SK-N-SH treated with all-trans-retinoic acid at 6 μM for 48 hours (cell line): ENCODE measurements around the gene UIMC1.

ENCODE experiments used
- ATAC-seq: fragments of 200-7000 bp; cut with Tn5 transposase; 3 replicates; pipeline ENCODE4 v1.9.1; 2020; ENCODE audit warnings: mild to moderate bottlenecking, moderate library complexity
- ARNTL ChIP-seq: fragments of 450-650 bp; formaldehyde crosslinking; IDR thresholded peaks from 2 replicates; pipeline ENCODE4 v1.5.0; 2020; ENCODE audit warnings: low read depth, mild to moderate bottlenecking, moderate library complexity, borderline replicate concordance
- BACH2 ChIP-seq: fragments of 250-450 bp; sonication (Bioruptor Pico); IDR thresholded peaks from 2 replicates; pipeline ENCODE4 v1.9.0; 2021; ENCODE audit warnings: mild to moderate bottlenecking, borderline replicate concordance
- CREB5 ChIP-seq: fragments of 250-450 bp; sonication (Bioruptor Pico); IDR thresholded peaks from 2 replicates; pipeline ENCODE4 v1.5.1; 2020; ENCODE audit warnings: low read depth, mild to moderate bottlenecking, moderate library complexity
- CSRNP3 ChIP-seq: fragments of 250-450 bp; sonication (Bioruptor Pico); IDR thresholded peaks from 2 replicates; pipeline ENCODE4 v1.5.1; 2021; ENCODE audit warnings: mild to moderate bottlenecking, moderate library complexity
- ESRRG ChIP-seq: fragments of 250-450 bp; sonication (Bioruptor Pico); IDR thresholded peaks from 2 replicates; pipeline ENCODE4 v1.6.1; 2021; ENCODE audit warnings: mild to moderate bottlenecking
- GLIS3 ChIP-seq: fragments of 250-450 bp; sonication (Bioruptor Pico); IDR thresholded peaks from 2 replicates; pipeline ENCODE4 v1.5.0; 2020; ENCODE audit warnings: mild to moderate bottlenecking, moderate library complexity
- ISL1 ChIP-seq: fragments of 250-450 bp; sonication (Bioruptor Pico); IDR thresholded peaks from 2 replicates; pipeline ENCODE4 v2.1.2; 2022; ENCODE audit warnings: mild to moderate bottlenecking, moderate library complexity
- OSR1 ChIP-seq: fragments of 250-450 bp; sonication (Bioruptor Pico); IDR thresholded peaks from 2 replicates; pipeline ENCODE4 v1.8.0; 2022; ENCODE audit warnings: moderate library complexity, mild to moderate bottlenecking, inconsistent platforms
- PATZ1 ChIP-seq: fragments of 250-450 bp; sonication (Bioruptor Pico); IDR thresholded peaks from 2 replicates; pipeline ENCODE4 v1.8.0; 2020; ENCODE audit warnings: mild to moderate bottlenecking, moderate library complexity, borderline replicate concordance
- SNAI2 ChIP-seq: fragments of 250-450 bp; sonication (Bioruptor Pico); IDR thresholded peaks from 2 replicates; pipeline ENCODE4 v1.5.0; 2020; ENCODE audit warnings: mild to moderate bottlenecking, moderate library complexity
- TCF4 ChIP-seq: fragments of 250-450 bp; sonication (Bioruptor Pico); IDR thresholded peaks from 2 replicates; pipeline ENCODE4 v1.8.0; 2021; ENCODE audit warnings: mild to moderate bottlenecking, moderate library complexity, borderline replicate concordance
- TOX ChIP-seq: fragments of 250-450 bp; sonication (Bioruptor Pico); IDR thresholded peaks from 2 replicates; pipeline ENCODE4 v1.8.0; 2021; ENCODE audit warnings: mild to moderate bottlenecking, moderate library complexity, borderline replicate concordance
- TSHZ2 ChIP-seq: fragments of 250-450 bp; sonication (Bioruptor Pico); IDR thresholded peaks from 2 replicates; pipeline ENCODE4 v1.5.0; 2020; ENCODE audit warnings: mild to moderate bottlenecking, moderate library complexity
- ZC3H10 ChIP-seq: fragments of 250-450 bp; sonication (Bioruptor Pico); IDR thresholded peaks from 2 replicates; pipeline ENCODE4 v1.5.1; 2021; ENCODE audit warnings: mild to moderate bottlenecking, moderate library complexity
- ZFP3 ChIP-seq: fragments of 250-450 bp; sonication (Bioruptor Pico); IDR thresholded peaks from 2 replicates; pipeline ENCODE4 v1.5.0; 2020; ENCODE audit warnings: mild to moderate bottlenecking, moderate library complexity
- ZFP30 ChIP-seq: fragments of 450-650 bp; formaldehyde crosslinking; IDR thresholded peaks from 2 replicates; pipeline ENCODE4 v1.5.0; 2022; ENCODE audit warnings: mild to moderate bottlenecking, moderate library complexity
- ZNF565 ChIP-seq: fragments of 450-650 bp; formaldehyde crosslinking; conservative IDR thresholded peaks from 2 replicates; pipeline ENCODE4 v1.5.0; 2020; ENCODE audit warnings: low read depth, mild to moderate bottlenecking, moderate library complexity
- ZNF70 ChIP-seq: fragments of 450-650 bp; formaldehyde crosslinking; IDR thresholded peaks from 2 replicates; pipeline ENCODE4 v1.5.0; 2020; ENCODE audit warnings: mild to moderate bottlenecking, moderate library complexity
- ZNF8 ChIP-seq: fragments of 450-650 bp; formaldehyde crosslinking; IDR thresholded peaks from 2 replicates; pipeline ENCODE4 v1.5.0; 2020; ENCODE audit warnings: mild to moderate bottlenecking, moderate library complexity

Gene UIMC1

GRCh38 chr5:176868126-176868525 lies 138.5 kb downstream of the UIMC1 start (continued):
- no peak for TF ChIP-seq SNAI2
- TF ChIP-seq ZNF70 (CRISPR knock-in tag) = no peak
- TF ChIP-seq, all 23 proteins: peak for 0

GRCh38 chr5:176866707-176867310 lies 139.8 kb downstream of the UIMC1 start:
- no peak; the same call in 2 of the 3 replicates for ATAC-seq
- TF ChIP-seq ISL1 = no peak
- peak; percentile 51; the same call in 1 of the 2 replicates for TF ChIP-seq TCF4 (CRISPR knock-in tag)
- TF ChIP-seq TSHZ2 (CRISPR knock-in tag) = peak; percentile 59; the same call in 1 of the 2 replicates

- ATAC-seq = no peak
- TF ChIP-seq SNAI2 = no peak
- TF ChIP-seq ARNTL (CRISPR knock-in tag) = no peak
- TF ChIP-seq ESRRG (CRISPR knock-in tag) = no peak
- TF ChIP-seq TSHZ2 (CRISPR knock-in tag) = no peak
- TF ChIP-seq BACH2 (CRISPR knock-in tag) = no peak
- no peak for TF ChIP-seq GLIS3 (CRISPR knock-in tag)
- no peak for TF ChIP-seq ZNF8 (CRISPR knock-in tag)
- no peak for TF ChIP-seq ZNF565 (CRISPR knock-in tag)
- no peak for TF ChIP-seq CSRNP3 (CRISPR knock-in tag)
These were observed 140.6 kb downstream of the UIMC1 start for GRCh38 chr5:176865964-176866363.

- no peak for ATAC-seq
- TF ChIP-seq ZNF70 (CRISPR knock-in tag) (no peak), GLIS3 (CRISPR knock-in tag) (no peak), OSR1 (no peak)
These were observed 141.8 kb downstream of the UIMC1 start for GRCh38 chr5:176864755-176865154.

- no peak for ATAC-seq
- TF ChIP-seq CREB5 (CRISPR knock-in tag) (no peak), TCF4 (CRISPR knock-in tag) (no peak), CSRNP3 (CRISPR knock-in tag) (no peak), ZNF565 (CRISPR knock-in tag) (no peak), OSR1 (no peak), ZFP3 (CRISPR knock-in tag) (no peak), ZNF8 (CRISPR knock-in tag) (no peak), ARNTL (CRISPR knock-in tag) (no peak), ZFP30 (CRISPR knock-in tag) (no peak), PATZ1 (no peak), ESRRG (CRISPR knock-in tag) (no peak), ZC3H10 (no peak), BACH2 (CRISPR knock-in tag) (no peak), GLIS3 (CRISPR knock-in tag) (no peak), TOX (CRISPR knock-in tag) (no peak)
These were observed 142.8 kb downstream of the UIMC1 start for GRCh38 chr5:176863765-176864098.
